Immature natural killer cell (primary cell): ENCODE measurements around the gene CFH. TPM values are rescaled to one million over a fixed set of nuclear protein-coding genes. Genes with fewer than 3 reads are reported as not detected.

ENCODE experiments used
- DNase-seq, 3 donors: peaks; one replicate each; pipeline ENCODE4 v3.0.0; 2022; ENCODE audit warnings: mixed read lengths in 1 of 3
- H3K27ac Mint-ChIP-seq, 6 donors: one replicate each; pipeline ENCODE4 v1.8.0; 2020; ENCODE audit warnings: mixed read lengths in 6 of 6, mild to moderate bottlenecking in 5 of 6, inconsistent platforms in 4 of 6, moderate library complexity in 3 of 6
- H3K27me3 Mint-ChIP-seq, 3 donors: one replicate each; pipeline ENCODE4 v1.8.0; 2020 to 2021; ENCODE audit warnings: low read depth in 3 of 3, mild to moderate bottlenecking in 3 of 3, mixed read lengths in 3 of 3, moderate library complexity in 3 of 3, inconsistent platforms in 1 of 3
- H3K36me3 Mint-ChIP-seq, 3 donors: one replicate each; pipeline ENCODE4 v1.8.0; 2020; ENCODE audit warnings: mixed read lengths in 3 of 3, inconsistent platforms in 2 of 3, mild to moderate bottlenecking in 2 of 3
- H3K4me1 Mint-ChIP-seq, 2 donors: one replicate each; pipeline ENCODE4 v1.8.0; 2020; ENCODE audit warnings: inconsistent platforms in 2 of 2, mild to moderate bottlenecking in 2 of 2, mixed read lengths in 2 of 2, moderate library complexity in 1 of 2
- H3K4me3 Mint-ChIP-seq, 5 donors: one replicate each; pipeline ENCODE4 v1.8.0; 2020; ENCODE audit warnings: mild to moderate bottlenecking in 5 of 5, mixed read lengths in 5 of 5, inconsistent platforms in 3 of 5, moderate library complexity in 3 of 5
- H3K9me3 Mint-ChIP-seq, 6 donors: one replicate each; pipeline ENCODE4 v1.8.0; 2020; ENCODE audit warnings: mild to moderate bottlenecking in 6 of 6, mixed read lengths in 6 of 6, inconsistent platforms in 4 of 6, moderate library complexity in 3 of 6
- polyA plus RNA-seq, 3 donors: library from polyadenylated mRNA; unstranded; fragments of 300-500 nt; fragmentation: Illumina TruSeq; gene quantifications; one replicate each; pipeline ENCODE4 v1.2.3, GENCODE V29; 2021

Gene CFH
- polyA plus RNA-seq, 3 donors from 2014 or later, result 0.19 to 4.9 (median 0.74) TPM

DNA sequence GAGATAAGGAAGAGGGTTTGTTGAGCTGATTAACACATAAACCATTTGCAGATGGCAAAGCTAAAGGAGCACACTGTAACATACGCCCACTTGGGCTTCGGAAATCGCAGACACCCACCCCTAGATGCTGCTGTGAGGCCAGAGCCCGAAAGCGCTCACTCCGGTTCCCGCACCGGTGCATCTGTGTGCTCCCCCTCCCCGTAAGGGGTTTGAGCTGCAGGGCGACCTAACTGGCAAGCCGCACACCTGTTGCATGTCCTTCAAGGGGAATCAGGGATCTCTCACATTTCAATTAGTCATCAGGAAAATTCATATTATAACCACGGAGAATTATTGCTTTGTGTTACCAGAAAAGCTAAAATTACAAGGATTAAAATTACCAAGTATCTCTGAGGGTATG lies 1.4 kb upstream of the CFH start:
- H3K9me3 Mint-ChIP-seq, result peaks cover 0 to 6% (median 1%) of the 10 kb centered on the region in 6 donors
- H3K27ac Mint-ChIP-seq, result no peak overlapping the region
- peaks cover 20 to 25% of the 10 kb centered on the region in 2 donors for H3K4me1 Mint-ChIP-seq
- H3K36me3 Mint-ChIP-seq, result no peaks in the 10 kb centered on the region
- DNase-seq, result no peak
- peaks cover 0 to 1% (median 0%) of the 10 kb centered on the region in 3 donors for H3K27me3 Mint-ChIP-seq
- H3K4me3 Mint-ChIP-seq, result no peak overlapping the region

DNA sequence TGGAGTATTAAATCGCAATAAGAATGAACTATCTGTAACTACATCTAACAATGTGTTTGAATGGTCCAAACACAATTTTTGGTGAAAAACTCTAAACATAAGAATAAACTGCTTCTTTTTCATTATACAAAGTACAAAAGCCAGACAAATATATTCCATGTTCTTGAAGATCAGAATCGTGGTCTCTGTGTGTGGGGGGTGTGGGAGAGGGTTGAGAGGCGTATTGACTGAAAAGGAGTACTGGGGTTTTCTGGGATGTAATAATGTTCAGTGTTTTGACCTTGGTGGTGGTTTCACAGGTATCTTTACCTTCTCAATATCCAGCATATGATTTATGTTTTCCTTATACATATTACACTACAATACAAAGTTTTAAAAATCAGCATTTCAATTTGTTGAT lies 764 bp upstream of the CFH start:
- peaks cover 20 to 25% of the 10 kb centered on the region in 2 donors for H3K4me1 Mint-ChIP-seq
- no peaks in the 10 kb centered on the region for H3K36me3 Mint-ChIP-seq
- peak overlapping the region; percentile 17 to 78 (median 57) for H3K4me3 Mint-ChIP-seq
- no peak for DNase-seq
- peak overlapping the region in 2 of 6 donors; percentile 20 to 35 for H3K27ac Mint-ChIP-seq
- H3K9me3 Mint-ChIP-seq, result peaks cover 0 to 11% (median 1%) of the 10 kb centered on the region in 6 donors
- H3K27me3 Mint-ChIP-seq, result peaks cover 0 to 1% (median 0%) of the 10 kb centered on the region in 3 donors

DNA sequence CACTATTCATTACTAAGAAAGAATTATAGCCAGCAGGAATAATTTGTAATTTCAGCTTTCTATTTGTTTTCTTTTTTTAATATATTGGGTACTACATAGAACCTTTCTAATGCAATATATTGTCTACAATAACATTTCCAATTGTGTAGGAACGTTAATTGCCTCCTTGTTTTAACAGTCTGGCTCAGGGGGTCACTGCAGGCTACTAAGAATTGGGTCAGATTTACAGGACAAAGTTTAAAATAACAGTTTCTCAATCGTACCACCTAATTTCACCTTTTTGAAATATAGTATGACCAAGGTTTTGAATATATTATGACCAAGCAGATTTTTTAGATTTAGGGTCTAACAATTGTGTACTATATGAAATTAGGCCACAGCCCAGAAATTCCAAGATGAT lies 2.4 kb downstream of the CFH start:
- no peaks in the 10 kb centered on the region for H3K36me3 Mint-ChIP-seq
- peaks cover 20 to 25% of the 10 kb centered on the region in 2 donors for H3K4me1 Mint-ChIP-seq

DNA sequence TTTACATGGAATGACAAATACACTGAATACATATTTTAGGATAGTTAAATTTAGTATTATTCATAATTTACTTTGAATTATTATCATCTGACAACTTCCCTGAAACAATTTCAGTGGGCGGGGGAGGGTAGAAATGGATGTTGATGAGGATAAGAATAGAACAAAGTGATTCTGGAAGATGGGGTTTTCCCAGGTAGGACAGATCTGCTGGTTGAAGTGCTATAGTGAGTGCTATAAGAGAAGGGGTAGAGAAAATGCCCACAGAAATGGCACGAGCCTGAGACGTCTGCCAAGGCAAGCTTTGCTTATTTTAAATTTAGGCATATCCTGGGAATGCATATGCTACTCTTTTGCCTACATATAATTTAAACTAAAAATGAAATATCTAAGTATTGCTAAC lies 3.2 kb downstream of the CFH start:
- Mint-ChIP-seq H3K4me1 (peaks cover 16 to 20% of the 10 kb centered on the region in 2 donors), H3K27ac (no peak overlapping the region), H3K4me3 (no peak overlapping the region), H3K36me3 (no peaks in the 10 kb centered on the region), H3K9me3 (peaks cover 0 to 6% (median 0%) of the 10 kb centered on the region in 6 donors), H3K27me3 (peaks cover 0 to 1% (median 0%) of the 10 kb centered on the region in 3 donors)
- DNase-seq, result no peak

More for the DNA sequence above, 2.4 kb downstream of the CFH start:
- DNase-seq, result no peak
- Mint-ChIP-seq H3K27me3 (peaks cover 0 to 1% (median 0%) of the 10 kb centered on the region in 3 donors), H3K4me3 (no peak overlapping the region), H3K27ac (no peak overlapping the region), H3K9me3 (peaks cover 0 to 6% (median 0%) of the 10 kb centered on the region in 6 donors)

- Mint-ChIP-seq H3K36me3 (no peaks in the 10 kb centered on the region), H3K9me3 (peaks cover 0 to 6% (median 0%) of the 10 kb centered on the region in 6 donors), H3K4me1 (peaks cover 15 to 16% of the 10 kb centered on the region in 2 donors), H3K4me3 (no peak overlapping the region), H3K27me3 (peaks cover 0 to 3% (median 0%) of the 10 kb centered on the region in 3 donors), H3K27ac (no peak overlapping the region)
- DNase-seq, result no peak
Measured at GRCh38 chr1:196655494-196655893, 3.7 kb downstream of the CFH start.

- Mint-ChIP-seq H3K4me3 (no peak overlapping the region), H3K4me1 (peaks cover 1 to 10% of the 10 kb centered on the region in 2 donors), H3K27ac (no peak overlapping the region), H3K36me3 (no peaks in the 10 kb centered on the region), H3K9me3 (peaks cover 0 to 6% (median 0%) of the 10 kb centered on the region in 6 donors), H3K27me3 (peaks cover 0 to 2% (median 0%) of the 10 kb centered on the region in 3 donors)
- no peak for DNase-seq
Measured at GRCh38 chr1:196659471-196659870, 7.6 kb downstream of the CFH start.

DNA sequence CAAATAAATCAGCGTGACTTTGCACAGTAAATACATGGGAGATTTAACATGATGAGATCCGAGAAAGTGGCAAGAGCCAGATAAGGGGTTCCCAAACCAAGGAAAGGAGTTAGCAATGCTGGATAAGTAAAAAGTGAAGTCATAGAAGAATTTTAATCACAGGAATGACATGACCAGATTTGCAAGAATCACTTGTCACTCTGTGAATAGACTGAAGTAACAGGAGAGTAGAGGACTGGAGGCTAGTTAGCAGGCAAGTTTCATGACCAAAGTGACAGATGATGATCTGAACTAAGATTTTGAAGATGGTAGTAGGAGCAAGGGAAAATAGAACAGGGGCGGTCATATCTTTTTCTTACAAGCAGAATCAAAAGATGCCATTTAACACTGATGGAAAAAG lies 8.4 kb downstream of the CFH start:
- peak overlapping the region in 1 of 5 donors; percentile 25 for H3K4me3 Mint-ChIP-seq
- H3K4me1 Mint-ChIP-seq, result peaks cover 1 to 10% of the 10 kb centered on the region in 2 donors
- no peaks in the 10 kb centered on the region for H3K36me3 Mint-ChIP-seq
- peaks cover 0 to 6% (median 0%) of the 10 kb centered on the region in 6 donors for H3K9me3 Mint-ChIP-seq
- H3K27me3 Mint-ChIP-seq, result peaks cover 0 to 2% (median 0%) of the 10 kb centered on the region in 3 donors
- DNase-seq, result no peak
- no peak overlapping the region for H3K27ac Mint-ChIP-seq

GRCh38 chr1:196660852-196661251 lies 9.0 kb downstream of the CFH start:
- Mint-ChIP-seq H3K9me3 (peaks cover 0 to under 1% (median 0%) of the 10 kb centered on the region in 6 donors), H3K4me3 (peak overlapping the region in 4 of 5 donors; percentile 5 to 43 (median 14)), H3K36me3 (no peaks in the 10 kb centered on the region), H3K4me1 (peaks cover 1 to 10% of the 10 kb centered on the region in 2 donors), H3K27me3 (peaks cover 0 to 2% (median 0%) of the 10 kb centered on the region in 3 donors), H3K27ac (no peak overlapping the region)
- peak; percentile 3 to 14 (median 6) for DNase-seq

DNA sequence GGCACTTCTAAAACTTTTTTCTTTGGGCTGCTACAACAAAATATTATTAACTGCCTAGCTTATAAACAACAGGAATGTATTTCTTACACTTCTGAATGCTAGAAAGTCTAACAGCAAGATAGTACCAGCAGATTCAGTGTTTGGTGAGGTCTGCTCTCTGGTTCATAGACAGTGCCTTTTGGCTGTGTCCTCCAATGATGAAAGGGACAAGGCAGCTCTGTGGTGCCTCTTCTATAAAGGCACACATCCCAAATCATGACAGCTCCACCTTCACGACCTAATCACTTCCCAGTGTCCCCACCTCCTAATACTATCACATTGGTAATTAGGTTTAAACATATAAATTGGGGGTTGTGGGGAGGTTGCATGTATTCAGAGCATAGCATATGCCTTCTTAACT lies 9.5 kb downstream of the CFH start:
- Mint-ChIP-seq H3K36me3 (no peaks in the 10 kb centered on the region), H3K4me1 (peaks cover 1 to 10% of the 10 kb centered on the region in 2 donors), H3K4me3 (no peak overlapping the region), H3K27me3 (peaks cover 0 to 2% (median 0%) of the 10 kb centered on the region in 3 donors), H3K27ac (no peak overlapping the region), H3K9me3 (no peaks in the 10 kb centered on the region)
- no peak for DNase-seq

DNA sequence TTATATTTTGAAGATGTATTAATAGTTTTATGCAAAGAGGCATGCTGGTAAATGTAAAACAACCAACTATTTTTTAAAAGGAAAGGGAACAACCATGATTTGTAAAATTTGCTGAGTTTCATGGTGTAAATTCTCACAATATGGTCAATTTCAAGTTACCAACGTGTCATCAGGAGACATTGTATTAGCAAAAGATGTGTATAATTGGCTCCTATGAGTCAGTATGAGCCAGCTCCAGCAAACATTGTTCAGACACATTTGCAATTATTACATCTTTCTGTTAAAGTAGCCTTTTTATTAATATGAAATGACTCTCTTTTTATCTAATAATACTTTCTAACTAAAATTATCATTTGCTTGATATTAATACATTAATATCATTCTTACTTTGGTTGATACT lies 15.3 kb downstream of the CFH start:
- no peak overlapping the region for H3K27ac Mint-ChIP-seq
- H3K4me3 Mint-ChIP-seq, result no peak overlapping the region
- peaks cover 0 to 6% (median 2%) of the 10 kb centered on the region in 6 donors for H3K9me3 Mint-ChIP-seq
- no peaks in the 10 kb centered on the region for H3K27me3 Mint-ChIP-seq
- no peaks in the 10 kb centered on the region for H3K36me3 Mint-ChIP-seq
- H3K4me1 Mint-ChIP-seq, result no peaks in the 10 kb centered on the region
- DNase-seq, result no peak

DNA sequence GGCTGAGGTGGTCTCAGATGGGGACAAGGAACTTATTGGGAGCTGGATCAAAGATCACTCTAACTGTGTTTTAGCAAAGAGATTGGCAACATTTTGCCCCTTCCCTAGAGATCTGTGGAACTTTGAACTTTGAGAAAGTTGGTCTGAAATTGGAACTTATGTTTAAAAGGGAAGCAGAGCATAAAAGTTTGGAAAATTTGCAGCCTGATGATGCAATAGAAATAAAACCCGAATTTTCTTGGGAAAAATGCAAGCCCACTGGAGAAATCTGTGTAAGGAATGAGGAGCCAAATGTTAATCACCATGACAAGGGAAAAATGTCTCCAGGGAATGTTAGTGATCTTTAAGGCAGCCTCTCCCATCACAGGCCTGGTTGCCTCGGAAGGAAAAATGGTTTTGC lies 17.2 kb downstream of the CFH start:
- Mint-ChIP-seq H3K4me1 (no peaks in the 10 kb centered on the region), H3K4me3 (no peak overlapping the region), H3K27ac (no peak overlapping the region), H3K9me3 (peaks cover 0 to 6% (median 2%) of the 10 kb centered on the region in 6 donors), H3K36me3 (no peaks in the 10 kb centered on the region), H3K27me3 (no peaks in the 10 kb centered on the region)
- no peak for DNase-seq

- Mint-ChIP-seq H3K9me3 (peaks cover 0 to 6% (median 2%) of the 10 kb centered on the region in 6 donors), H3K27me3 (no peaks in the 10 kb centered on the region), H3K36me3 (no peaks in the 10 kb centered on the region), H3K4me1 (no peaks in the 10 kb centered on the region), H3K4me3 (no peak overlapping the region), H3K27ac (no peak overlapping the region)
- no peak for DNase-seq
Measured at GRCh38 chr1:196669693-196670092, 17.9 kb downstream of the CFH start.

DNA sequence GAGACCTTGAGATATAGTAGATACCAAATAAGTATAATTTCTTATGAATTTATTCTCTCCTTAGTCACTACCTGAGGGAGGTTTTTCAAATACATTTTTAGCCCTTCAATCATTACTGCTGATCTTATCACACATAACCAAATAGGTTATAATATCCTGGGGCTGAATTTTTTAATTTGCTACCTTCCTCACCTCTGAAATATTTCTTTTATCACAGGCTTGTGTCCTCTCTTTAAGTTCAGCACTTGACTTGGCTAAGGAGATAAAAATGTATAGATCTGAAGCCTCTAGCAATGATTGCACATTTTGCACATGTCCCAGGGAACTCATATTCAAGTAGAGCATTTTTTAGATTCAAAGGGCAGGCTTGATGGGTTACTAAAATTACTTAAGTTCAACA lies 23.1 kb downstream of the CFH start:
- DNase-seq, result no peak
- Mint-ChIP-seq H3K36me3 (peaks cover 0 to 3% (median 0%) of the 10 kb centered on the region in 3 donors), H3K4me3 (no peak overlapping the region), H3K27me3 (no peaks in the 10 kb centered on the region), H3K9me3 (peaks cover 0 to 15% (median 5%) of the 10 kb centered on the region in 6 donors), H3K27ac (no peak overlapping the region), H3K4me1 (no peaks in the 10 kb centered on the region)

DNA sequence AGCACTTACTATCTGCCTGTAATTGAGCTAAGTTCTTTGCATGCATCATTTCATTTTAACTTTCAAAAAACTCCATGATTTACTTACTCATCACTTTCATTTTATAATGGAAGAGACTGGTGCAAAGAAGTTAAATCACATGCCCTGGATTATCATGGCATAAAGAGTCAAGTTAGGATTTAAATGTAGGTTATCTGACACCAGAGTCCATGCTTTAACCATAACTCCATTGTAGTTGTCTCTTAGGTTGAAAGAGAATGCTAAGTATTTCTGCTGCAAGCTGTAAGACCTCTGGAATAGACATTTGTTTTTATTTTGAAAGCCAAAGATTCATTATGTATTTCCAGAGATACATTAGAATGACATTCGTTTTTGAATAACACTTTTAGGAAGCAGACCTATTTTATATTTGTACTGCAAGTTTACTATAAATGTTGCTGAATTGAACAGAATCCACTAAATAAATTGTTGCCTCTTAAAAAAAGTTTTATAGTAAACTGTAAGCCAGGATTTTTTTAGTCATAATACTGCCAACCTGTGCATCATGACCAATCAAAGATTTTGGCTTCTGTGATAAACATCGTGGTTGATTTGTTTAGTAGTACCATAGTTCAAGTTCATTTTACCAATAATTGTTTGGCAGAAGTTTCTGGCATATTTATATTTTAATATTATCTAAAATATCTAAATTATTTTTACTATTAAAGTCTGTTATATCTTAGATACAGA lies 26.1 kb downstream of the CFH start:
- Mint-ChIP-seq H3K4me3 (no peak overlapping the region), H3K27me3 (no peaks in the 10 kb centered on the region), H3K4me1 (no peaks in the 10 kb centered on the region), H3K9me3 (peaks cover 0 to 10% (median 5%) of the 10 kb centered on the region in 6 donors), H3K36me3 (peaks cover 0 to 3% (median 0%) of the 10 kb centered on the region in 3 donors), H3K27ac (no peak overlapping the region)
- DNase-seq, result no peak
